Activated effector memory CD4-positive, alpha-beta T cell treated with anti-CD3 and anti-CD28 coated beads, Interleukin-2, amount 50 U/mL, for 16 hours (primary cell): ENCODE results near the gene SGCA.

ENCODE experiments used
- DNase-seq: peaks from one replicate; pipeline ENCODE4 v3.0.0-alpha.2; 2020

SGCA gene

DNA sequence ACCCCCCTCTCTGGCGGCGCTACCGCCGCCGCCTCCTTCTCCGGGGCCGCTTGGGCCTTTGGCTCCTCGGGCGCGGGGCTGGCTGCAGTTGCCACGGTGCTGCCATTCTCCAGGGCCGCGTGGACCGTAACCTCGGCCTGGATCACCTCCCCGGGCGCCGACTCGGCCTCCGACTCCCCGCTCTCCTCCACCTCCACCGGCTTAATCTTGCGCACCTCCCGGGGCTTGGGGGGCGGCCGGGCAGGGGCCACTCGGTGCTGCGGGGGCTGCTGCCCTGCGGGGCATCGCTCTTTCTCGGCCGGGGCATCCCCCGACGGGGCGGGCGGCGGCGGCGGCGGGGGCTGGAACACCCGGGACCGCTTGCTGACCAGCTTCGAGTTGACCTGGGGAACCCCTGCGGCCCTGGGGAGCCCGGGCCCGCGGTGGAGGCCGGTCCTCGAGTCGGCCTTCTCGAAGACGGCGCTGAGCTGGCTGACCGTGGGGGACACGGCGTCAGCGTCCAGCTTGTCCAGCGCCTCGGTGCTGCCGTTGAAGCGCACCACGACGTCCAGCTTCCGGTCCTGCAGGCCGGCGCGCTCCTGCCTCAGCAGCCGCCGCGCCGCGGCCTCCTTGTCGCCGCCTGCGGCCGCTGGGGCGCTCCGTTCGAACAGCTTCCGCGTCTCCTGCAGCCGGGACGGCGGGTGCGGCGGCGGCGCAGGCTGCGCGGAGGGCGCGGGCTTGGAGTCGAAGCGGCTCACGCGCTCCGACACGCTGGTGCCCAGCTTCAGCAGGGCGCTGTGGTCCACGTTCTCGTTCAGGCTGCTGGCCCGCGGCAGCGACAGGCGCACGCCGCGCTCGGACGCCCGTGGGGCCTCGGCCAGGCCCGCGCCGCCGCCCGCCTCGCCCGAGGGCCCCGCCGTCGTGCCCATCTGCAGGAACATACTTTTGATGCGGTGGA, 16.1 kb upstream of the SGCA start:
- peak; percentile 88 for DNase-seq

DNA sequence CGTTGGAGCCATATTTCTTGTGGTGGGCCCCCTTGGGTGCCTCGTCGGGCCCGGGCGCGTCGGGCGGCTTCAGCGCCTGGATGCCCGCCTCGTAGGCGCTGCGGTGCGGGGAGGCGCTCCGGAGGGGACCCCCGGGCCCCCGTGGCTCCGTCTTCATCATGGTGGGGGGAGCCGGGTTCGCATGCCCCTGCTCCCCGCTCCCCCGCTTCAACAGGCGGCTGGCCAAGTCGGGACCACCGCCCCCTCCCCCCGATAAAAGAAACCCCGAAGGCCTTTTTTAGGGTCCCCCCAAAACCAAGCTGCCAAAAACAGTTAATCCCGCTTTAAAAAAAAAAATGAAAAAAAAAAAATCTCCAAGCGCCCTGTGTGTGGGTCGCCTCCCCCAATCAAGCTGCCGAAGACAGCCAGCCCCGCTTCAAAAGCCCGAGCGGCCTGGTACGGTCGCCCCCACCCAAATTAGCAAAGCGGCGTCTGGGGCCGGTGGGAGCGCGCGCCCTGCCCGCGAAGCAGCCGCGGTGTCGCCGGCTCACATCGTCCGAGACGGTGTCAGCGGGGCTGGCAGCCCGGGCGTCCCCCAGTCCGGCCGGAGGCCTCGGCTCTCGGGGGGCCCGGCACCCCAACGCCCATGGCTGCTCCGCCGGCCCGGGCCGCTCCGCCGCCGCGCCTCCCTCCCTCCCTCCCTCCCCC, 15.3 kb upstream of the SGCA start, which contains the start of gene PPP1R9B:
Gene PPP1R9B (minus strand): TSS at position 324 of the 687 bp plus-strand sequence. CDS start 164 bp downstream, at position 160.
- DNase-seq, result no peak

- DNase-seq, result peak; percentile 95
Observed at GRCh38 chr17:50151041-50151936, 14.5 kb upstream of the SGCA start.

- DNase-seq, result peak; percentile 83
Observed at GRCh38 chr17:50151937-50152547, 13.8 kb upstream of the SGCA start.

DNA sequence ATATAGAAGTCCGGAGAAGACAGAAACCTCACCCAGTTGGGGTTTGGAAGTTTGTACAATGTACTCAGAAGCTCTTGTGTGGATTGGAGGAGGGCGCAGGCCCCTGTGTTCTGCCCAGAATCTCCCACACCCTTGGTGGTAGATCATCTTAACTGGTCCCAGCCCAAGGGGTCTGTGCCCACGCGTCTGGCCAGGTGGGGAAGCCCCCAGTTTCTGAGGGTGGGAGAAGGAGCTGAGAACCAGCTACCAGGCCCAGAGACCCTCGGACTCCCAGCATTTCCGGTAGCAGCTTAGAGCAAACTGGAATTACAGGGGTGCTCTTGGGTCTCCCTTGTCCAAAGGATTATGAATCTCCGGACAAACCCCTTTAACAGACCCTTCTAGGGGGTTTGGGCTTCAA, 13.1 kb upstream of the SGCA start:
- DNase-seq, result no peak

DNA sequence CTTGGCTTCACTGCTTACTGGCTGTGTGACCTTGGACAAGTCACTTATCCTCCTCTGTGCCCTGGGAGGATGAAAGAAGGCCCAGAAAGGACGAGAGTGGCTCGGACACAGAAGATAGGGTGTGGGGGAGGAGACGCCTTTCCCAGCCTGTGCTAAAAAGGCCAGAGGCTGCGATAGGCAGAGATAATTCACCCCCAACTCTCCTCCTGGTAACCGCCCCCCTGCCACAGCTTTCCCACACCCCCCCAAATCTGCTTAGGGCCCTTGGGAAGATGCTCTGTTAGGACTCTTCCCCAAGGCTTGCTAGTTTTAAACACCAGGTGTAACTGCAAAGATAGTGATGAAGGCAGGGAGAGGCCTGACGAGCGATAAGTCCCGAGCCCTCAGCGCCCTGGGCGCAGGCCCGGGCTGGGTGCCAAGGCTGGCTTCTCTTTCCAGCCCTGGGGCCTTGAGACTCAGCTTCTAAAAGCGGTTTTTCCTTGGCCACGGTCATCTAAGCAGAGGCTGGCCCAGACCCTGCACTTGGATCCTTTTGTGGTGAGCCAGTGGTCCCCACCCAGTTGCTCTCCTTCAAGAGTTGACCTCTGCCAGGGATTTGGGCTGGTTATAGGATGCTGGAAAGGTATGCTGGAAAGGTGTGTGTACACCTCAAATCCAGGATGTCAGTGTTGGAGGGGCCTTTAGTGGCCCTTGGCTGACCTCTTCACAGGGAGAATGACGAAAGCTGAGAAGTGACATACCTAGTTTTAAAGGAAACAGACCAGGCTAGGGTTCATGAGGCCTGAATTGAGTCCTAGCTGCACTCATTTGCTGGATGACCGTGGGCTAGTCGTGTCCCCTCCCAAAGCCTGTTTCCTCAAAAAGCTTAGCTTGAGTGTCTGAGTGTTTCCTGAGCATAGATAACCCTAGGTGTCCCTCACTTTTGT, 11.9 kb upstream of the SGCA start:
- DNase-seq, result no peak

DNA sequence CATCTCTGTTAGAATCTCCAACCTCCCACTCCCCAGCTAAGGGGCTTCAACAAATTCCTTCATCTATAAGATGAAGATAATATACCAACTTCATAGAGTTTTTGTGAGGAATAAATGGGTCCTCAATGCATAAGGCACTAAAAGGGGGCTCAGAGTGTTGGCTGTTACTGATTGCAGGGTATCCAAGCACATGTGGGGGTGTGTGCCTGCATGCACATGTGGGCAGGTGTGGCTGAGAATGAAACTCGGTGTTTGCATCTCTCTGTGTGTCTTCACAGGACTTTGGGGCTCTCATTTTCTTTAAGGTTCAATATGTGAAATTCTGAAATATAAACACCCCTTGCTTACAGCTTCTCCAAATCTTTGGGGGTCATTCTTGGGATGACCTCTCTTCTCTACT, 11.2 kb upstream of the SGCA start:
- no peak for DNase-seq

GRCh38 chr17:50155115-50155819, 10.5 kb upstream of the SGCA start:
- no peak for DNase-seq

- DNase-seq, result no peak
Observed at GRCh38 chr17:50157891-50158290, 7.9 kb upstream of the SGCA start.

DNA sequence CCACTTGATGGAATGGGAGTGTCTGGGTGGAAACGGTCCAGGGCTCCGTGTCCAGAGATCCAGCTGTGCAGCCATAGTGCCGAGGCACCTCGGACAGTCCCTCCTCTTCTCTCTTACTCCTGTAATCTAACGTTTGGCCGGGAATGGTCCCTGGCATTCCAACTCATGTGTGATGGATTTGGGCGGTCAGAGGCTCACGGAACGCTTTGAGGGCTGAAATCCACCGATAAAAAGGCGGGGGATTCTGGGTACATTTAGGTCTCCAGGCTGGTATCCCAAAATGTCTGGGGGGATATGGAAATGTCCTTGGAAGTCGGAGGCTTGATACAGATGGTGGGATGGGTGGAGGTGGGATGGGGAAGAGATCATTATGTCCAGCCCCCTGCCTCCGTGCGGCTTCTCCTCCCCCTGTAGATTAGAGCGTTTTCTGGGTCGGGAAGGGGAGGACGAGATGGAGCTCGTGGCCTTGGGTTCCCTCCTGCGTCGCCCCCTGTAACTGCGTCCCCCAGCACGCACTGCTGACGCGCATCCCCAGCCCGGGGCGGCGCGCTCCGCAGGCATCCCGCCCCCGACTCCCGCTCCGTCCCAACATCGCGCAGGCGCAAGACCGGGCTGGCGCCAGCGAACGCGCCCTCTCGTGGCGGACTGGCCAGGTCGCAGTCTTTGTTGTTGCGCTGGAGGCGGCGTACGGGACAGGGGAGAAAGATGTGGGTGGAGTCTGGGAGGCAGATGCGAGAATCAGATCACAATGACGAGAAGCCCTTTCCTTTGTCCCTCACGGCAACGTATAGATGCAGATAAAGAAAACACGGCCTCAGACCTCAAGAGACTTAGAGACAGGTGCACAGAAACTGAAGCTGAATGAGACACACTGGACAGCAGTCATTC, 4.5 kb upstream of the SGCA start:
- peak; percentile 98 for DNase-seq

GRCh38 chr17:50161911-50162288, 3.9 kb upstream of the SGCA start:
- DNase-seq, result no peak

- no peak for DNase-seq
Observed at GRCh38 chr17:50162466-50163254, 3.1 kb upstream of the SGCA start.

DNA sequence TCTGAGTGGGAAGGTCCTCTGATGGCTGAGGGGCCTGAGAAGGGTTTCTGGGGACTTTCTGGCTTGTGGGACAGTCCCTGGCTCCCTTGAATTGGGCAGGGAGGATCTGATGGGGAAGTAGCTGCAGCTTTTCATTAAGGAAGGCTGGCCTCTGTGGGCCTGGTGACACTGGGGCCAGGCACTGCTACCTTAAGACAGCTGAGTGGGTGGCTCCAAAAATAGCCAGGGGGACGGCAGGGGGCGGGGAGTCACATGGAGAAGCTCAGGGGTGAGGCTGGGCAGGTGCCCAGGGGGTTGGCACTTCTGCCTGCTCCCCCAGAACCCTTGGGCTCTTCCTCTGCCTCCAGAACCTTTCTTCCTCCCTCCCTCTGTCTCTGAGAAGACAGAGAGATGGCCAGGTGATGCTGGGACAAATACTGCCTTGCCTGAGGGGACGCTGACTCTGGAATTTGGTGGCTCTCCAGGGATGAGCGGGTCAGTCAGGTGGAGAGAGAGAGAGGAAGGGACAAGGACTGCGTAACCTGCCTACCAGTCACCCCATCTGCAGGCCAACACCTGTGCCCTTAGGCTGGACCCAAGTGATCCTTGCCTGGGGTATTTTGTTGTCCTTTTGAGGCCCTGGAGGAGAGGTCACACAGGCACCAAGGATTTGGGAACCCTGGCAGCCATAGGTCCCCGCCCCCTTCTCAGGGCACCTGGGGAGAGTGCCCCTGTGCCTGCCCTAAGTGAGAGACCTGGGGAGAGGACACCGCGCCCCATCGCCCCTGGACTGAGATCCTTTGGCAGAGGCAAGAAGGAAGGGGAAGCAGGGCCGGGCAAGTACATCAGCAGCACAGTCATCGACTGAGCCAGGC, 1.7 kb upstream of the SGCA start:
- no peak for DNase-seq

GRCh38 chr17:50164697-50164988, 1.2 kb upstream of the SGCA start:
- DNase-seq, result no peak

DNA sequence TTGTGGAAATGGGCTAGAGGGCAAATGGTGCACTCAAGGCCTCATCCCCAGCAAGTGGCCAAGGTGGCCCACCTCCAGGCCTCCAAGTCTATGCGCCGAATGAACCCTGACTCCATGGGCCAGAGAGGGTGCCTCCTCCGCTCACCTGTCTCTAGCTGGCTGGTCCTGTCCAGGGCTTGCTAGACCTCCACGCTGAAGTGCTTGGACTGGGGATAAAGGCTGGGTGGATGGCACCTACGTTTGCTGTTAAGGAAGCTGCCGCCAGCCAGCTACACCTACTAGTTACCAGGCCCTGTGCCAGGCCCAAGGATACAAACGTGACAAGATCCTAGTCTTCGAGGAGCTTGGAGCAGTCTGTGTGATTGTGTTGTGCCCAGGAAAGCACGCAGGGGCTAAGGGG, 739 bp upstream of the SGCA start:
- DNase-seq, result no peak

DNA sequence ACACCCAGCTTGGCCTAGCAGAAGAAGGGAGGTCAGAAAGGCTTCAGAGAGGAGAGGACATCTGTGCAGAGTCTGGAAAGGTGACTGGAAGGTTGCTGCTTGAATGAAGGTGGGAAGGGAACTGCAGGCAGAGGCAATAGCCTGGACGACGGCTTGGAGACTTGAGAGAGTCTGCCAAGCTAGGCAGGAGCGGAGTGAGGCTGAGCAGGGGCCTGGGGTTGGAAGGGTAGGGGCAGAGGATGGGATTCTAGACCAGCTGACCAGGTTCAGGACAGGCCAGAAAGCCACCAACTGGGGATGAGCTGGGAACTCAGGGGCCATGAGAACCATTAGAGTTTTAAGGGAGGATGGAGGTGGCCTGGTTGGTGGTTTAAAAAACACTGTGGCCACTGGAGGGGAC, 339 bp upstream of the SGCA start:
- DNase-seq, result no peak

DNA sequence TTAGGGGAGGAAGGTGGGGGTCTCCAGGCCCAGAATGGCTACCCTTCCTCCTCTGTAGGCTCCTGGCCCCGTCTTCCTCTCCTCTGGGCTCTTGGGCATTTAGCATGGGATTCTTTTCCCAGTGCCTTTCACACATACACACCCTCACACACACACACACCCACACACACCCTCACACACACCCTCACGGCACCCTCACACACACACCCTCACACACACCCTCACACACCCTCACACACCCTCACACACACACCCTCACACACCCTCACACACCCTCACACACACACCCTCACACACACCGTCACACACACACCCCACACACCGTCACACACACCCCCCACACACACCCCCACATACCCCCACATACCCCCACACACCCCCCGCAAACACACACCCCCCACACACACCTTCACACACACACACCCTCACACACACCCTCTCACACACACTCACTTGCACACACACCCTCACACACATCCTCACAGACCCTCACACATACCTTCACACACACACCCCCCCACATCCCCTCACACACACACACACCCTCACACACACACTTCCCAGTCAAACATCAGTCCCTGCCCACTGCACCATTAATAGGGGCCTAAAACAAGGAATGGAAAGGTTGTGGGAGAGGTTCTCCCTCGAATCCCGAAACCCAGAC, 845 bp downstream of the SGCA start:
- DNase-seq, result no peak

- no peak for DNase-seq
Observed at GRCh38 chr17:50167371-50167770, 1.6 kb downstream of the SGCA start.
